WERI-Rb-1 (cell line): ENCODE data around the gene TSPOAP1.

ENCODE experiments used
- DNase-seq: peaks from one replicate; pipeline ENCODE4 v3.0.0-alpha.2; 2020
- H3K27ac ChIP-seq: fragments of 250-450 bp; sonication (Bioruptor Pico); 2 replicates; pipeline ENCODE4 v1.5.1; 2020; ENCODE audit warnings: mild to moderate bottlenecking, moderate library complexity
- H3K27me3 ChIP-seq: fragments of 250-450 bp; sonication (Bioruptor Pico); 2 replicates; pipeline ENCODE4 v1.5.1; 2021; ENCODE audit warnings: mild to moderate bottlenecking, low read depth, moderate library complexity; ENCODE audit not compliant: insufficient read depth, severe bottlenecking
- H3K36me3 ChIP-seq: fragments of 250-450 bp; sonication (Bioruptor Pico); 2 replicates; pipeline ENCODE4 v1.5.1; 2020; ENCODE audit warnings: mild to moderate bottlenecking, moderate library complexity
- H3K4me3 ChIP-seq: 2 replicates; pipeline ENCODE4 v1.5.1; 2011; ENCODE audit warnings: low read depth, mild to moderate bottlenecking, control low read depth, low read length
- H3K9me3 ChIP-seq: fragments of 250-450 bp; sonication (Bioruptor Pico); 2 replicates; pipeline ENCODE4 v1.5.1; 2021; ENCODE audit warnings: mild to moderate bottlenecking, moderate library complexity; ENCODE audit not compliant: severe bottlenecking
- CTCF ChIP-seq: IDR thresholded peaks from 2 replicates; pipeline ENCODE4 v1.5.1; 2011; ENCODE audit warnings: low read depth, mild to moderate bottlenecking, control low read depth, inconsistent platforms, low read length

TSPOAP1 gene

GRCh38 chr17:58357312-58358297 is 29.0 kb upstream of the TSPOAP1 start:
- Histone ChIP-seq H3K27ac (no peak overlapping the region), H3K4me3 (no peak overlapping the region), H3K9me3 (no peaks in the 10 kb centered on the region), H3K36me3 (no peaks in the 10 kb centered on the region), H3K27me3 (no peaks in the 10 kb centered on the region)
- no peak for DNase-seq
- no peak for TF ChIP-seq CTCF

- no peak for DNase-seq
- H3K27me3 ChIP-seq, result no peaks in the 10 kb centered on the region
- H3K9me3 ChIP-seq, result no peaks in the 10 kb centered on the region
- H3K27ac ChIP-seq, result no peak overlapping the region
- TF ChIP-seq CTCF, result no peak
- H3K4me3 ChIP-seq, result no peak overlapping the region
- H3K36me3 ChIP-seq, result no peaks in the 10 kb centered on the region; the same call in 1 of the 2 replicates
Measured at GRCh38 chr17:58356231-58356630, 27.6 kb upstream of the TSPOAP1 start.

DNA sequence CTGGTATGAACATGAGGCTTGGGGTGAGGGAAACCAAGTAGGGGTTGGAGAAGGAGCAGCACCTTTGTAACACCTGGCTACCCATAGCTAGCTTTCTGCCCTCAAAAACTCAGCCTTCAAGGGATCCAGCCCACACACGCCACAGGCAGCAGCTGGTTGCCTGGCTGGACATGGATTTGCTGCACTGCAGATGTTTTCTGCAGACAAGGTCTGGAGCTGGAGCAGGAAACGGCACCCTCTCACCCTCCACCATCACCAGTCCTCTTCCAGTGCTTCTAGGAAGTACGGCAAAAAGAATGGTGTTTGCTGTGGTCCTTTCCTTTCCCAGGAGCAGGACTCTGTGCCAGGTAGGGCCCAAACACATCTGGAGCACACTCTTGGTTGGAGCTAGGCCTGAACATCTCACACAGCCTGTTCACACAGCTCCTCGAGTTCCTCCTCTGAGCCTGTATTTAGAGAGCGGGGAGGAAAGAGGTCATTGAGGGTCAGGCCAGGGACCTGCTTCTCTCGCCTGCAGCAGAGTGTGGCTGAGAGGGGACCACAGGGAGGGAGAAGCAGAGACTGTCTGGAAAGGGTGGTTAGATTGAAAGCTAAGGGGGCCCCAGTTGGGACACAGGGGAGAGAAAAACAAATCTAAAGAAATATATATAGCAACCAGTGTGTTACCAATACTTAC is 26.1 kb upstream of the TSPOAP1 start:
- no peak for DNase-seq
- Histone ChIP-seq H3K27me3 (no peaks in the 10 kb centered on the region), H3K27ac (no peak overlapping the region), H3K4me3 (no peak overlapping the region), H3K36me3 (peaks cover 12% of the 10 kb centered on the region), H3K9me3 (no peaks in the 10 kb centered on the region)
- no peak for TF ChIP-seq CTCF

DNA sequence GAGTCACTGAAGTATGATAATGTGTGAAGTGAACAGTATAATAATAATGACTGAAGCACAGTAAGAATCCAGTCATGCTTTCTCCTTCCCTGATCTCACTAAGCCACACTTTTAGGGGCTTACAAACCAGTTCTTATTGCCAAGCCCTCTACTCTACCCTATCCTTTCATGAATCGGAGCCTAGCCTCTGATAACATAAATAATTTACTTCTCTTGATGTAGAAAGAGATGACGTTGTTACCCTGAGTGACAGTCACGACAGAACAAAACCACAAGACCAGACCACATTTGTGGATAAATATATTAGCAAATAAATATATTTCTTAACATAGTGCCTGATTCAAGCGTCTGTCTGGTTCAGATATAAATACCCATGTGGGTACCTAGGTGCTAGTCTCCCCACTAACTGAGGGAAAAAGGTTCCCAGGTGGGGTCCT is 24.8 kb upstream of the TSPOAP1 start:
- H3K36me3 ChIP-seq, result peaks cover 25% of the 10 kb centered on the region
- no peaks in the 10 kb centered on the region for H3K27me3 ChIP-seq
- H3K4me3 ChIP-seq, result peak overlapping the region; percentile 92
- no peaks in the 10 kb centered on the region for H3K9me3 ChIP-seq
- no peak for TF ChIP-seq CTCF
- no peak for DNase-seq
- peak overlapping the region; percentile 80 for H3K27ac ChIP-seq

DNA sequence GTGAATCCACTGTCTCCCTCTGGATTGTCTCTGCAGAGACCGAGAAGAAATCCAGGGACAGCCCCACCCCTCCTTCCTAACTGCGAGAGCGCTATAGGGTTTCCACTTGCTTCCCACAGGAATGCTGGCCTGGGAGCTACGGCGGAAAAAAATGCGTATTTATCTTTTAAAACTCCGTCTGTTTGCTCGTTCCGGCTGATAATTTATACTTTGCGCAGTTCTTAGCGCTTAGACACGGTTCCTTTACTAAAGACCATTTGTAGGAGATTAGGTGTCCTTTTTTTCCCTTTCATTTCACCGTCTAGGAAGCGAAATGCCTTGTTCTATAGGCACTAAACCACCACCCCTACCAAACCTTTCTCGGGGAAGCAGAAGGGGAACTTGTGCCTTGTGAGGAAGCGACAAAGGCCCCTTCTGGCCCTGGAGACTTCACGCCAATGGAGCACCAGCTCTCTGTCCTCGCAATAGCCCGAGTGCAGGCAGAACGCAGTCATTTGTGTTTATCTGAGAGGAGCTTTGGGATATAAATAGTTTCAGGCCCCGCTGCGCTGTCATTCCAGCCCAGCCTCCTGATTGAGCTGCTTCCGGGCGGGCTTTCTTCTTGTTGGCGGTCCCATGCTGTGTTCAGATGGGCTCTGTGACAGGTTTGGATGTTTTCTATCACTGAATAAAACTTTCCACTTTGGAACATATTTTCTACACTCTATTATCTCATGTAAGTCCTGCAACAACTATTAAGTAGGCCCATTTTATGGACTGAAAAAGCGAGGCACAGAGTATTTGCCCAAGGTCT is 24.2 kb upstream of the TSPOAP1 start:
- Histone ChIP-seq H3K9me3 (no peaks in the 10 kb centered on the region), H3K4me3 (peak overlapping the region; percentile 92), H3K27me3 (no peaks in the 10 kb centered on the region), H3K27ac (peak overlapping the region; percentile 80), H3K36me3 (peaks cover 31% of the 10 kb centered on the region)
- DNase-seq, result peak; percentile 71
- no peak for TF ChIP-seq CTCF
